SKM-1 treated with dmso at 0.1 percent for 144 hours (cell line): ENCODE results near the gene KCNJ15.
"Not testable (repeated sequence)": the region's sequence is repeated elsewhere in the genome, so short reads cannot be mapped to it uniquely, and the experiment has no call there.

ENCODE experiments used
- DNase-seq: peaks from one replicate; lab custom pipeline; 2025; ENCODE audit not compliant: unreplicated experiment; lab: John Stamatoyannopoulos, UW

Gene KCNJ15

GRCh38 chr21:38256599-38257302, at the start of gene KCNJ15:
TSS of gene KCNJ15 (plus strand) at chr21:38256991. CDS start at chr21:38299262, 42,271 bp downstream.
- no peak for DNase-seq

- no peak for DNase-seq
These were observed 48.7 kb upstream of the KCNJ15 start for GRCh38 chr21:38208118-38208517.

GRCh38 chr21:38211321-38211720, 45.5 kb upstream of the KCNJ15 start:
- no peak for DNase-seq

- DNase-seq = no peak
These were observed 44.1 kb upstream of the KCNJ15 start for GRCh38 chr21:38212706-38213105.

GRCh38 chr21:38219049-38219628, 37.7 kb upstream of the KCNJ15 start:
- peak; percentile 73 for DNase-seq

- no peak for DNase-seq
These were observed 36.5 kb upstream of the KCNJ15 start for GRCh38 chr21:38220270-38220737.

GRCh38 chr21:38221594-38221993, 35.2 kb upstream of the KCNJ15 start:
- DNase-seq = no peak

GRCh38 chr21:38223893-38224540, 32.8 kb upstream of the KCNJ15 start:
- DNase-seq = no peak

GRCh38 chr21:38227401-38227800, 29.4 kb upstream of the KCNJ15 start:
- no peak for DNase-seq

GRCh38 chr21:38228115-38228514, 28.7 kb upstream of the KCNJ15 start:
- no peak for DNase-seq

GRCh38 chr21:38228537-38228936, 28.3 kb upstream of the KCNJ15 start:
- DNase-seq = no peak

GRCh38 chr21:38229260-38229877, 27.4 kb upstream of the KCNJ15 start:
- no peak for DNase-seq

- DNase-seq = no peak
These were observed 22.2 kb upstream of the KCNJ15 start for GRCh38 chr21:38234395-38235142.

- DNase-seq = not testable (repeated sequence)
These were observed 21.5 kb upstream of the KCNJ15 start for GRCh38 chr21:38235251-38235650.

- DNase-seq = no peak
These were observed 20.6 kb upstream of the KCNJ15 start for GRCh38 chr21:38236232-38236631.

- no peak for DNase-seq
These were observed 17.1 kb upstream of the KCNJ15 start for GRCh38 chr21:38239672-38240071.

GRCh38 chr21:38240129-38240528, 16.7 kb upstream of the KCNJ15 start:
- DNase-seq = no peak

GRCh38 chr21:38241029-38241740, 15.6 kb upstream of the KCNJ15 start:
- DNase-seq = no peak

- DNase-seq = no peak
These were observed 14.7 kb upstream of the KCNJ15 start for GRCh38 chr21:38242061-38242460.

- DNase-seq = no peak
These were observed 12.9 kb upstream of the KCNJ15 start for GRCh38 chr21:38243732-38244406.
